Kidney capillary endothelial cell (primary cell): ENCODE measurements around the gene KRTAP10-5.

Experiments used
- DNase-seq: peaks from one replicate; pipeline ENCODE4 v3.0.0-alpha.2; 2018; ENCODE audit warnings: low spot score

The KRTAP10-5 gene

GRCh38 chr21:44529503-44530125 is 50.8 kb downstream of the KRTAP10-5 start:
- no peak for DNase-seq
